ENCODE measurements around the gene TBC1D3B.

TBC1D3B gene

GRCh38 chr17:36152639-36153120 is 23.8 kb downstream of the TBC1D3B start:
- no peak overlapping the region for H2AFZ ChIP-seq (ENCODE audit: low read length)
- no peaks in the 10 kb centered on the region for H3K27me3 ChIP-seq (ENCODE audit: insufficient read depth, low read length)
- H3K79me2 ChIP-seq (ENCODE audit: insufficient read depth, low read length): no peaks in the 10 kb centered on the region
- H3K4me1 ChIP-seq (ENCODE audit: insufficient read depth, low read length, severe bottlenecking): no peaks in the 10 kb centered on the region
- no peak for TF ChIP-seq EZH2 (IDR thresholded peaks at IDR 0.05; ENCODE audit: borderline replicate concordance, low read length)
- TF ChIP-seq CTCF (IDR thresholded peaks at IDR 0.05; ENCODE audit: low read length): no peak
- H3F3A ChIP-seq (ENCODE audit: insufficient read depth, low read length): no peaks in the 10 kb centered on the region
- no peak overlapping the region for H3K9ac ChIP-seq (ENCODE audit: low read length)
- no peaks in the 10 kb centered on the region for H3K9me3 ChIP-seq (ENCODE audit: low read length)
- no peak overlapping the region for H3K4me3 ChIP-seq (ENCODE audit: low read depth, low read length, poor library complexity, severe bottlenecking)
- no peaks in the 10 kb centered on the region for H3K9me2 ChIP-seq (ENCODE audit: low read depth, low read length)
- H4K20me1 ChIP-seq (ENCODE audit: insufficient read depth, low read length): no peaks in the 10 kb centered on the region
- no peak overlapping the region for H3K4me2 ChIP-seq (ENCODE audit: low read length)
- no peaks in the 10 kb centered on the region for H3K36me3 ChIP-seq (ENCODE audit: insufficient read depth, low read length)
- H3K27ac ChIP-seq (ENCODE audit: low read depth, low read length, poor library complexity, severe bottlenecking): no peak overlapping the region

GRCh38 chr17:36151891-36152638 is 24.4 kb downstream of the TBC1D3B start:
- Histone ChIP-seq H3K9ac (ENCODE audit: low read length) (no peak overlapping the region), H2AFZ (ENCODE audit: low read length) (no peak overlapping the region), H4K20me1 (ENCODE audit: insufficient read depth, low read length) (no peaks in the 10 kb centered on the region), H3F3A (ENCODE audit: insufficient read depth, low read length) (no peaks in the 10 kb centered on the region), H3K9me3 (ENCODE audit: low read length) (no peaks in the 10 kb centered on the region), H3K27ac (ENCODE audit: low read depth, low read length, poor library complexity, severe bottlenecking) (no peak overlapping the region), H3K9me2 (ENCODE audit: low read depth, low read length) (no peaks in the 10 kb centered on the region), H3K4me3 (ENCODE audit: low read depth, low read length, poor library complexity, severe bottlenecking) (no peak overlapping the region), H3K36me3 (ENCODE audit: insufficient read depth, low read length) (no peaks in the 10 kb centered on the region), H3K27me3 (ENCODE audit: insufficient read depth, low read length) (no peaks in the 10 kb centered on the region), H3K4me2 (ENCODE audit: low read length) (no peak overlapping the region), H3K79me2 (ENCODE audit: insufficient read depth, low read length) (no peaks in the 10 kb centered on the region), H3K4me1 (ENCODE audit: insufficient read depth, low read length, severe bottlenecking) (no peaks in the 10 kb centered on the region)
- TF ChIP-seq CTCF (IDR thresholded peaks at IDR 0.05; ENCODE audit: low read length) (no peak), EZH2 (IDR thresholded peaks at IDR 0.05; ENCODE audit: borderline replicate concordance, low read length) (no peak)

- H3K27ac ChIP-seq (ENCODE audit: low read depth, low read length, poor library complexity, severe bottlenecking): no peak overlapping the region
- no peak overlapping the region for H3K9ac ChIP-seq (ENCODE audit: low read length)
- no peaks in the 10 kb centered on the region for H3K4me1 ChIP-seq (ENCODE audit: insufficient read depth, low read length, severe bottlenecking)
- no peaks in the 10 kb centered on the region for H3F3A ChIP-seq (ENCODE audit: insufficient read depth, low read length)
- TF ChIP-seq CTCF (IDR thresholded peaks at IDR 0.05; ENCODE audit: low read length) (no peak), EZH2 (IDR thresholded peaks at IDR 0.05; ENCODE audit: borderline replicate concordance, low read length) (no peak)
- no peaks in the 10 kb centered on the region for H3K36me3 ChIP-seq (ENCODE audit: insufficient read depth, low read length)
- H3K27me3 ChIP-seq (ENCODE audit: insufficient read depth, low read length): no peaks in the 10 kb centered on the region
- H3K9me2 ChIP-seq (ENCODE audit: low read depth, low read length): no peaks in the 10 kb centered on the region
- H3K4me2 ChIP-seq (ENCODE audit: low read length): no peak overlapping the region
- no peak overlapping the region for H3K4me3 ChIP-seq (ENCODE audit: low read depth, low read length, poor library complexity, severe bottlenecking)
- no peaks in the 10 kb centered on the region for H4K20me1 ChIP-seq (ENCODE audit: insufficient read depth, low read length)
- H2AFZ ChIP-seq (ENCODE audit: low read length): no peak overlapping the region
- no peaks in the 10 kb centered on the region for H3K79me2 ChIP-seq (ENCODE audit: insufficient read depth, low read length)
- H3K9me3 ChIP-seq (ENCODE audit: low read length): no peaks in the 10 kb centered on the region
Observed at GRCh38 chr17:36149296-36149820, 27.1 kb downstream of the TBC1D3B start.

Measured in OCI-LY1 (cell line).